ENCODE measurements around the gene MAPK8IP1. TPM values are rescaled to one million over a fixed set of nuclear protein-coding genes. Genes with fewer than 3 reads are reported as not detected.
A peak's percentile ranks its signal among the peaks of the same experiment; 100 is the strongest.

MAPK8IP1 gene
- total RNA-seq, 4 donors from 2014 or later = 1.9 to 11.1 (median 2.6) TPM

GRCh38 chr11:45928535-45929215 lies 43.2 kb downstream of the MAPK8IP1 start:
- Histone ChIP-seq H3K4me1 (peaks cover 7 to 14% (median 11%) of the 10 kb centered on the region in 4 donors), H3K4me3 (no peak overlapping the region), H3K9me3 (no peaks in the 10 kb centered on the region), H3K36me3 (peaks cover 0 to 2% (median under 1%) of the 10 kb centered on the region in 4 donors), H3K27ac (no peak overlapping the region), H3K27me3 (peaks cover 9% of the 10 kb centered on the region)
- TF ChIP-seq POLR2A (IDR thresholded peaks at IDR 0.05) (no peak), EP300 (IDR thresholded peaks at IDR 0.05; ENCODE audit: low read depth) (no peak), CTCF (IDR thresholded peaks at IDR 0.05) (no peak), POLR2AphosphoS5 (IDR thresholded peaks at IDR 0.05) (no peak)
- in situ Hi-C loops (cut with MboI; ENCODE audit: low pct_ligation_motif_present in 1 of 4, low pct_unique_long_range_greater_than_20kb in 1 of 4, low sequenced_read_pairs in 3 of 4) (no loop called here), intact Hi-C loops (cut with DNase I; ENCODE audit: low total_unique reads) (no loop called here)
- DNase-seq = peak; percentile 6
- 86% methylated on average over 13 of the region's 13 CpGs; no CpG with 5 or more reads in 1 of the 2 donors for WGBS, 2 donors (ENCODE audit: low coverage in 1 of 2)

GRCh38 chr11:45929486-45930030 lies 44.1 kb downstream of the MAPK8IP1 start:
- no peak for DNase-seq
- no peak for TF ChIP-seq POLR2AphosphoS5 (IDR thresholded peaks at IDR 0.05)
- no peak for TF ChIP-seq CTCF (IDR thresholded peaks at IDR 0.05)
- TF ChIP-seq EP300 (IDR thresholded peaks at IDR 0.05; ENCODE audit: low read depth) = no peak
- TF ChIP-seq POLR2A (IDR thresholded peaks at IDR 0.05) = no peak
- 56 to 73% methylated on average over 3 to 10 of the region's 10 CpGs for WGBS, 2 donors (ENCODE audit: low coverage in 1 of 2)
- Histone ChIP-seq H3K4me1 (peaks cover 7 to 14% (median 11%) of the 10 kb centered on the region in 4 donors), H3K27me3 (peaks cover 2% of the 10 kb centered on the region), H3K27ac (peak overlapping the region in 1 of 4 donors; percentile 4), H3K36me3 (peaks cover 0 to 11% (median 5%) of the 10 kb centered on the region in 4 donors), H3K4me3 (no peak overlapping the region), H3K9me3 (no peaks in the 10 kb centered on the region)
- intact Hi-C loops (cut with DNase I; ENCODE audit: low total_unique reads) = no loop called here
- in situ Hi-C loops (cut with MboI; ENCODE audit: low pct_ligation_motif_present in 1 of 4, low pct_unique_long_range_greater_than_20kb in 1 of 4, low sequenced_read_pairs in 3 of 4) = no loop called here

GRCh38 chr11:45930031-45930794 lies 44.8 kb downstream of the MAPK8IP1 start:
- in situ Hi-C loops (cut with MboI; ENCODE audit: low pct_ligation_motif_present in 1 of 4, low pct_unique_long_range_greater_than_20kb in 1 of 4, low sequenced_read_pairs in 3 of 4) = no loop called here
- peak; percentile 78 for DNase-seq
- 41 to 47% methylated on average over 2 to 14 of the region's 14 CpGs for WGBS, 2 donors (ENCODE audit: low coverage in 1 of 2)
- intact Hi-C loops (cut with DNase I; ENCODE audit: low total_unique reads) = no loop called here
- H3K36me3 ChIP-seq = peaks cover 0 to 17% (median 8%) of the 10 kb centered on the region in 4 donors
- TF ChIP-seq POLR2AphosphoS5 (IDR thresholded peaks at IDR 0.05) (peak; percentile 23 to 44 (median 33)), POLR2A (IDR thresholded peaks at IDR 0.05) (no peak)
- H3K27ac ChIP-seq = peak overlapping the region in 1 of 4 donors; percentile 4
- H3K4me1 ChIP-seq = peaks cover 7 to 14% (median 11%) of the 10 kb centered on the region in 4 donors
- H3K27me3 ChIP-seq = no peaks in the 10 kb centered on the region
- H3K4me3 ChIP-seq = no peak overlapping the region
- H3K9me3 ChIP-seq = no peaks in the 10 kb centered on the region

GRCh38 chr11:45930951-45931570 lies 45.6 kb downstream of the MAPK8IP1 start:
- H3K4me1 ChIP-seq = peaks cover 7 to 14% (median 11%) of the 10 kb centered on the region in 4 donors
- in situ Hi-C loops (cut with MboI; ENCODE audit: low pct_ligation_motif_present in 1 of 4, low pct_unique_long_range_greater_than_20kb in 1 of 4, low sequenced_read_pairs in 3 of 4) = no loop called here
- no peak for DNase-seq
- H3K36me3 ChIP-seq = peaks cover 0 to 26% (median 13%) of the 10 kb centered on the region in 4 donors
- no peak overlapping the region for H3K27ac ChIP-seq
- intact Hi-C loops (cut with DNase I; ENCODE audit: low total_unique reads) = no loop called here
- TF ChIP-seq CTCF (IDR thresholded peaks at IDR 0.05) = no peak
- TF ChIP-seq POLR2A (IDR thresholded peaks at IDR 0.05) = no peak
- TF ChIP-seq EP300 (IDR thresholded peaks at IDR 0.05; ENCODE audit: low read depth) = no peak
- no peak for TF ChIP-seq POLR2AphosphoS5 (IDR thresholded peaks at IDR 0.05)
- no peak overlapping the region for H3K4me3 ChIP-seq
- 88% methylated on average over 8 of the region's 8 CpGs; no CpG with 5 or more reads in 1 of the 2 donors for WGBS, 2 donors (ENCODE audit: low coverage in 1 of 2)
- no peaks in the 10 kb centered on the region for H3K27me3 ChIP-seq
- no peaks in the 10 kb centered on the region for H3K9me3 ChIP-seq

Measured in transverse colon (tissue), 4 donors.